Cardiac fibroblast (primary cell): ENCODE results near the gene ICA1.

ENCODE experiments used
- DNase-seq, 2 donors: peaks; one replicate each; pipeline versions ENCODE4 v3.0.0 to v3.0.0-alpha.2; 2010; ENCODE audit warnings: low read depth in 2 of 2
- H3K4me3 ChIP-seq, 2 donors: replicated peaks in 1 of 2; 1 replicate in 1 of 2; 2 replicates in 1 of 2; pipeline ENCODE4 v1.5.1; 2011; ENCODE audit warnings: low read depth in 2 of 2, low read length in 2 of 2, mild to moderate bottlenecking in 2 of 2, moderate library complexity in 1 of 2
- CTCF ChIP-seq: IDR thresholded peaks from one replicate; pipeline ENCODE4 v1.5.1; 2011; ENCODE audit warnings: low read depth, mild to moderate bottlenecking, low read length, inconsistent platforms

The ICA1 gene

GRCh38 chr7:8161364-8161828 is 100.6 kb downstream of the ICA1 start:
- TF ChIP-seq CTCF, result no peak
- peak in 1 of 2 donors; percentile 23 for DNase-seq

GRCh38 chr7:8160779-8161345 is 101.1 kb downstream of the ICA1 start:
- no peak for TF ChIP-seq CTCF

More at GRCh38 chr7:8161364-8161828, 100.6 kb downstream of the ICA1 start:
- no peak overlapping the region for H3K4me3 ChIP-seq

GRCh38 chr7:8160250-8160649 is 101.7 kb downstream of the ICA1 start:
- DNase-seq, result no peak

More at GRCh38 chr7:8160779-8161345, 101.1 kb downstream of the ICA1 start:
- peak overlapping the region in 1 of 2 donors; percentile 36 for H3K4me3 ChIP-seq
- peak in 1 of 2 donors; percentile 33 for DNase-seq

GRCh38 chr7:8159595-8159994 is 102.4 kb downstream of the ICA1 start:
- DNase-seq, result no peak
- no peak for TF ChIP-seq CTCF
- no peak overlapping the region for H3K4me3 ChIP-seq

More at GRCh38 chr7:8160250-8160649, 101.7 kb downstream of the ICA1 start:
- TF ChIP-seq CTCF, result no peak
- H3K4me3 ChIP-seq, result no peak overlapping the region

- H3K4me3 ChIP-seq, result no peak overlapping the region
- no peak for DNase-seq
- TF ChIP-seq CTCF, result no peak
Observed at GRCh38 chr7:8157296-8157695, 104.7 kb downstream of the ICA1 start.

GRCh38 chr7:8155836-8156235 is 106.1 kb downstream of the ICA1 start:
- H3K4me3 ChIP-seq, result no peak overlapping the region
- no peak for DNase-seq
- TF ChIP-seq CTCF, result no peak

GRCh38 chr7:8154272-8154671 is 107.7 kb downstream of the ICA1 start:
- no peak for DNase-seq

More at GRCh38 chr7:8154272-8154671, 107.7 kb downstream of the ICA1 start:
- no peak overlapping the region for H3K4me3 ChIP-seq
- no peak for TF ChIP-seq CTCF
